GM19463 (cell line): Measurements from ENCODE around the gene HOXD13.

ENCODE experiments used
- ATAC-seq: cut with Tn5 transposase; IDR thresholded peaks from one replicate; pipeline ENCODE4 v1.9.1; 2021; ENCODE audit warnings: mild to moderate bottlenecking, moderate library complexity; ENCODE audit not compliant: unreplicated experiment

The HOXD13 gene

GRCh38 chr2:176093145-176093897, 800 bp downstream of the HOXD13 start:
- no peak for ATAC-seq

GRCh38 chr2:176093898-176094249, 1.4 kb downstream of the HOXD13 start:
- ATAC-seq: no peak

- no peak for ATAC-seq
Measured at GRCh38 chr2:176094349-176094748, 1.8 kb downstream of the HOXD13 start.

- no peak for ATAC-seq
Measured at GRCh38 chr2:176095421-176095820, 2.9 kb downstream of the HOXD13 start.

- ATAC-seq: no peak
Measured at GRCh38 chr2:176096243-176096985, 3.9 kb downstream of the HOXD13 start.

- peak; percentile 91 for ATAC-seq
Measured at GRCh38 chr2:176096986-176097819, 4.7 kb downstream of the HOXD13 start.

GRCh38 chr2:176097820-176098365, 5.4 kb downstream of the HOXD13 start:
- no peak for ATAC-seq

- no peak for ATAC-seq
Measured at GRCh38 chr2:176098366-176099158, 6.0 kb downstream of the HOXD13 start.

- no peak for ATAC-seq
Measured at GRCh38 chr2:176099159-176099727, 6.7 kb downstream of the HOXD13 start.

GRCh38 chr2:176099728-176100546, 7.4 kb downstream of the HOXD13 start, which contains the start of gene HOXD12:
Gene HOXD12 (plus strand): TSS chr2:176099795. CDS start chr2:176099802, 7 bp downstream.
- ATAC-seq: no peak

GRCh38 chr2:176100547-176101140, 8.1 kb downstream of the HOXD13 start:
- ATAC-seq: no peak

- ATAC-seq: no peak
Measured at GRCh38 chr2:176101216-176101830, 8.8 kb downstream of the HOXD13 start.

- ATAC-seq: no peak
Measured at GRCh38 chr2:176101842-176102241, 9.3 kb downstream of the HOXD13 start.

GRCh38 chr2:176102309-176102866, 9.9 kb downstream of the HOXD13 start:
- ATAC-seq: no peak

GRCh38 chr2:176103194-176103593, 10.7 kb downstream of the HOXD13 start:
- no peak for ATAC-seq

- ATAC-seq: no peak
Measured at GRCh38 chr2:176103742-176104315, 11.3 kb downstream of the HOXD13 start.

- ATAC-seq: no peak
Measured at GRCh38 chr2:176104316-176105077, 12.0 kb downstream of the HOXD13 start.
